ENCODE data around the gene LVRN.
"Not testable (repeated sequence)": the region's sequence is repeated elsewhere in the genome, so short reads cannot be mapped to it uniquely, and the experiment has no call there.

LVRN gene
- 0 to 0.22 (median 0) reads per million in 3 experiments for total RNA-seq

- no peak for DNase-seq
Measured at GRCh38 chr5:115962239-115962564, at the start of gene LVRN. LVRN (plus strand) TSS chr5:115962475; CDS start chr5:115962618, 143 bp downstream.

GRCh38 chr5:115913623-115914400 lies 48.5 kb upstream of the LVRN start:
- not testable (repeated sequence) for DNase-seq

- DNase-seq = no peak
Measured at GRCh38 chr5:115920171-115920725, 42.0 kb upstream of the LVRN start.

- DNase-seq = not testable (repeated sequence)
Measured at GRCh38 chr5:115928578-115929407, 33.5 kb upstream of the LVRN start.

- not testable (repeated sequence) for DNase-seq
Measured at GRCh38 chr5:115930171-115930570, 32.1 kb upstream of the LVRN start.

- DNase-seq = no peak
Measured at GRCh38 chr5:115930630-115931337, 31.5 kb upstream of the LVRN start.

- no peak for DNase-seq
Measured at GRCh38 chr5:115932991-115933390, 29.3 kb upstream of the LVRN start.

GRCh38 chr5:115934388-115934974 lies 27.8 kb upstream of the LVRN start:
- no peak for DNase-seq

- DNase-seq = no peak
Measured at GRCh38 chr5:115936031-115936430, 26.2 kb upstream of the LVRN start.

GRCh38 chr5:115939059-115939458 lies 23.2 kb upstream of the LVRN start:
- no peak for DNase-seq

GRCh38 chr5:115940080-115940810 lies 22.0 kb upstream of the LVRN start:
- DNase-seq = no peak

GRCh38 chr5:115941051-115941675 lies 21.1 kb upstream of the LVRN start:
- no peak for DNase-seq

- no peak for DNase-seq
Measured at GRCh38 chr5:115944501-115944900, 17.8 kb upstream of the LVRN start.

- DNase-seq = no peak
Measured at GRCh38 chr5:115946655-115947054, 15.6 kb upstream of the LVRN start.

- no peak for DNase-seq
Measured at GRCh38 chr5:115947260-115947659, 15.0 kb upstream of the LVRN start.

GRCh38 chr5:115948091-115948534 lies 14.2 kb upstream of the LVRN start:
- no peak for DNase-seq

- DNase-seq = no peak
Measured at GRCh38 chr5:115949096-115949495, 13.2 kb upstream of the LVRN start.

GRCh38 chr5:115952588-115952987 lies 9.7 kb upstream of the LVRN start:
- DNase-seq = no peak

- no peak for DNase-seq
Measured at GRCh38 chr5:115954144-115954543, 8.1 kb upstream of the LVRN start.

- no peak for DNase-seq
Measured at GRCh38 chr5:115956957-115957356, 5.3 kb upstream of the LVRN start.

Data from central memory CD4-positive, alpha-beta T cell (primary cell).